ENCODE results near the gene MVK. TPM values are rescaled to one million over a fixed set of nuclear protein-coding genes. Genes with fewer than 3 reads are reported as not detected.
A peak's percentile ranks its signal among the peaks of the same experiment; 100 is the strongest.

Gene MVK
- total RNA-seq (2014; rRNA removed; shearing (Covaris generic)) (11.8 and 80.1 TPM in 2 replicates), polyA plus RNA-seq (2016; fragmentation: Nextera tagmentation; extraction: Ambion mirVana) (6.7 and 7.2 TPM in 2 replicates)

- Histone ChIP-seq H3K9ac (peak within 1 kb of the TSS; percentile 80), H3K27ac (peak within 1 kb of the TSS; percentile 37; the same call in 1 of the 2 replicates), H3K36me3 (ENCODE audit: low read depth) (0 out of 2 replicates have a peak, but pooled peaks cover 3% of the 10 kb centered on the region), H3K9me2 (ENCODE audit: insufficient read depth) (no peaks in the 10 kb centered on the region), H3K79me2 (ENCODE audit: insufficient read depth) (no peaks in the 10 kb centered on the region), H2AFZ (peak within 1 kb of the TSS; percentile 94), H4K20me1 (ENCODE audit: insufficient read depth) (no peaks in the 10 kb centered on the region), H3K27me3 (replicated peaks; ENCODE audit: insufficient read depth) (no peaks in the 10 kb centered on the region), H3K4me1 (ENCODE audit: insufficient read depth) (peaks cover 10% of the 10 kb centered on the region; the same call in 1 of the 2 replicates), H3K4me3 (peak within 1 kb of the TSS; percentile 88), H3K9me3 (ENCODE audit: low read depth) (no peaks in the 10 kb centered on the region), H3K4me2 (ENCODE audit: unreplicated experiment) (peak within 1 kb of the TSS; percentile 99), H3F3A (ENCODE audit: insufficient read depth) (no peaks in the 10 kb centered on the region)
- TF ChIP-seq EZH2phosphoT487 (IDR thresholded peaks at IDR 0.05; ENCODE audit: insufficient read depth, low read depth) (no peak), EZH2 (IDR thresholded peaks at IDR 0.05; ENCODE audit: insufficient read depth, poor library complexity, severe bottlenecking) (no peak)
- in situ Hi-C loops (cut with MboI) = no loop called here
- DNase-seq = peak; percentile 99
- WGBS, 2 experiments (ENCODE audit: low coverage in 1 of 2, low lambda C conversion rate in 2 of 2, missing lambda C conversion rate in 2 of 2) = 2 to 3% methylated on average over 53 to 70 of the region's 74 CpGs
Observed at GRCh38 chr12:109573029-109573913, at the start of gene MVK, which contains the start of gene MMAB. MVK (plus strand) TSS chr12:109573794; CDS start chr12:109574823, 1,029 bp downstream. MMAB (minus strand) TSS chr12:109573504; CDS start chr12:109573480, 24 bp downstream.

DNA sequence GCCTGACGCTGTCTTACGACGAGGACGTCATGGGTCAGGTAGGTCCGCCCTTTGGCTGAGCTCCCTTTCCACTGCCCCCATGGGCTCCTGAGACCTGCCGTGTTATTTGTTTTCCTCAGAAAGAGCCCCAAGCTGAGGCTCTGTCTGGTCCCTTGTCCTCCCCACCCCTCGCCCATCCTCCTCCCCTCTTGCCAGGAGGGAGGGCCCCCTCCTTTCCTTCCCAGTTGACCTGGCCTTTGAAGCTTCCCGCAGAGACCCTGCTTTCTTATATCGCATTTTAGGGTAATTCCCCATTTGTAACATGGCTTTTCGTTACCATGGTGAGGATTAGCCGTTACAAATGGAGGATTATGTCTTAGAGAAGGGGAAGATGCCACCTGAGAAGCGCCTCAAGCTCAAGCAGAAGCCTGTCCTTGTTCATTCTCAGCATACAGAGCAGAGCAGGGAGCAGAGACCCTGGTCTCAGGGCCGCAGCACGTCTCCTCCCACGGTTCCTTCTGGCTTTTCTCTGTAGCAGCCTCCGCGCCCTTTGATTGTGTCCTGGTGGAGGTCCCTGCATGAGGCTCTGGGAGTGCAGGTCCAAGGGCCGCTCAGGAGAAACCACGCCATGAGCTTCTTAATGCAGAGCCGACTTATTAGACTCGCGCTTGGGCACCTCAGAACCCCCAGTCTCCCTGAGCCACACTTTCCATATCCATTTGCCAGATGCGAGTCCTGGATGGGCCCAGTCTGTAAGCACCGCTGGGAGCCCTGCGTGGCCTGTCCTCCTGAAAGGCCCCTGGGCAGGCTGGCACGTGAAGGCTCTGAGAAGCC is 48.9 kb upstream of the MVK start:
- H3K4me3 ChIP-seq = no peak overlapping the region
- in situ Hi-C loops (cut with MboI) = no loop called here
- no peaks in the 10 kb centered on the region for H3K9me3 ChIP-seq (ENCODE audit: low read depth)
- H2AFZ ChIP-seq = no peak overlapping the region
- peaks cover 2% of the 10 kb centered on the region for H3F3A ChIP-seq (ENCODE audit: insufficient read depth)
- TF ChIP-seq EZH2 (IDR thresholded peaks at IDR 0.05; ENCODE audit: insufficient read depth, poor library complexity, severe bottlenecking) = no peak
- no peak for TF ChIP-seq EZH2phosphoT487 (IDR thresholded peaks at IDR 0.05; ENCODE audit: insufficient read depth, low read depth)
- no peaks in the 10 kb centered on the region for H4K20me1 ChIP-seq (ENCODE audit: insufficient read depth)
- H3K27ac ChIP-seq = no peak overlapping the region
- H3K79me2 ChIP-seq (ENCODE audit: insufficient read depth) = no peaks in the 10 kb centered on the region
- peaks cover 20% of the 10 kb centered on the region; the same call in 1 of the 2 replicates for H3K36me3 ChIP-seq (ENCODE audit: low read depth)
- no peaks in the 10 kb centered on the region for H3K27me3 ChIP-seq (replicated peaks; ENCODE audit: insufficient read depth)
- no peaks in the 10 kb centered on the region for H3K9me2 ChIP-seq (ENCODE audit: insufficient read depth)
- H3K4me1 ChIP-seq (ENCODE audit: insufficient read depth) = 0 out of 2 replicates have a peak, but pooled peaks cover under 1% of the 10 kb centered on the region
- H3K4me2 ChIP-seq (ENCODE audit: unreplicated experiment) = no peak overlapping the region
- WGBS, 2 experiments (ENCODE audit: low coverage in 1 of 2, low lambda C conversion rate in 2 of 2, missing lambda C conversion rate in 2 of 2) = 93 to 95% methylated on average over 24 to 26 of the region's 26 CpGs
- DNase-seq = no peak
- no peak overlapping the region for H3K9ac ChIP-seq

DNA sequence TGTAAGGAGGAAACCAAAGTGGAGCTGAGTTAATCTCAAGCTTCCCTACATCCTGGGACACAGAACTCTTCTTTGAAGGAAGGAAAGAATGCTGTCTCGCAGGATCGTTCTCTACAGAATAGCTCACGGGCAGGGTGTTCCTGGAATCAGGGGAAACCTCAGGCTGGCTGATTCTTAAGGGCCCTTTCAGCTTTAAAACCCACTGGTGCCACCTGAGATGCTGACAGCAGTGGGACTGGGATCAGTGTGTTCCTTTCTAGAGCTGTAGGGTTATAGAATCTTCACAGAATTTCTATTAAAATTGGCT is 48.4 kb upstream of the MVK start:
- H2AFZ ChIP-seq = no peak overlapping the region
- H3K9me2 ChIP-seq (ENCODE audit: insufficient read depth) = no peaks in the 10 kb centered on the region
- no peaks in the 10 kb centered on the region for H3F3A ChIP-seq (ENCODE audit: insufficient read depth)
- no peaks in the 10 kb centered on the region for H3K9me3 ChIP-seq (ENCODE audit: low read depth)
- H4K20me1 ChIP-seq (ENCODE audit: insufficient read depth) = no peaks in the 10 kb centered on the region
- DNase-seq = no peak
- H3K27ac ChIP-seq = no peak overlapping the region
- H3K4me3 ChIP-seq = no peak overlapping the region
- in situ Hi-C loops (cut with MboI) = no loop called here
- H3K4me2 ChIP-seq (ENCODE audit: unreplicated experiment) = no peak overlapping the region
- no peaks in the 10 kb centered on the region for H3K27me3 ChIP-seq (replicated peaks; ENCODE audit: insufficient read depth)
- peaks cover 16% of the 10 kb centered on the region; the same call in 1 of the 2 replicates for H3K36me3 ChIP-seq (ENCODE audit: low read depth)
- no peak overlapping the region for H3K9ac ChIP-seq
- TF ChIP-seq EZH2phosphoT487 (IDR thresholded peaks at IDR 0.05; ENCODE audit: insufficient read depth, low read depth) = no peak
- TF ChIP-seq EZH2 (IDR thresholded peaks at IDR 0.05; ENCODE audit: insufficient read depth, poor library complexity, severe bottlenecking) = no peak
- no peaks in the 10 kb centered on the region for H3K4me1 ChIP-seq (ENCODE audit: insufficient read depth)
- 97 to 100% methylated on average over 3 of the region's 3 CpGs for WGBS, 2 experiments (ENCODE audit: low coverage in 1 of 2, low lambda C conversion rate in 2 of 2, missing lambda C conversion rate in 2 of 2)
- H3K79me2 ChIP-seq (ENCODE audit: insufficient read depth) = no peaks in the 10 kb centered on the region

- no peak overlapping the region for H3K27ac ChIP-seq
- H4K20me1 ChIP-seq (ENCODE audit: insufficient read depth) = no peaks in the 10 kb centered on the region
- H3K27me3 ChIP-seq (replicated peaks; ENCODE audit: insufficient read depth) = no peaks in the 10 kb centered on the region
- H3K4me3 ChIP-seq = no peak overlapping the region
- H3K9ac ChIP-seq = no peak overlapping the region
- H3K4me2 ChIP-seq (ENCODE audit: unreplicated experiment) = no peak overlapping the region
- H2AFZ ChIP-seq = no peak overlapping the region
- H3F3A ChIP-seq (ENCODE audit: insufficient read depth) = no peaks in the 10 kb centered on the region
- no peaks in the 10 kb centered on the region for H3K79me2 ChIP-seq (ENCODE audit: insufficient read depth)
- TF ChIP-seq EZH2 (IDR thresholded peaks at IDR 0.05; ENCODE audit: insufficient read depth, poor library complexity, severe bottlenecking) (no peak), EZH2phosphoT487 (IDR thresholded peaks at IDR 0.05; ENCODE audit: insufficient read depth, low read depth) (no peak)
- no peaks in the 10 kb centered on the region for H3K9me2 ChIP-seq (ENCODE audit: insufficient read depth)
- DNase-seq = no peak
- no peaks in the 10 kb centered on the region for H3K9me3 ChIP-seq (ENCODE audit: low read depth)
- WGBS, 2 experiments (ENCODE audit: low coverage in 1 of 2, low lambda C conversion rate in 2 of 2, missing lambda C conversion rate in 2 of 2) = 90 to 92% methylated on average over 8 of the region's 8 CpGs
- in situ Hi-C loops (cut with MboI) = no loop called here
- H3K36me3 ChIP-seq (ENCODE audit: low read depth) = peaks cover 4% of the 10 kb centered on the region; the same call in 1 of the 2 replicates
- no peaks in the 10 kb centered on the region for H3K4me1 ChIP-seq (ENCODE audit: insufficient read depth)
Observed at GRCh38 chr12:109527489-109528123, 46.0 kb upstream of the MVK start.

All from GM23248 (cell line).